Sigmoid colon (tissue), 4 donors: ENCODE data around the gene TCFL5.

ENCODE experiments used
- CTCF ChIP-seq, 4 experiments: fragments of 450-650 bp in 3 of 4; fragments of 200-600 bp in 1 of 4; IDR thresholded peaks; one replicate each; pipeline ENCODE4 v1.5.1; 2016 to 2019; ENCODE audit warnings: antibody characterized with exemption in 4 of 4, mild to moderate bottlenecking in 3 of 4, moderate library complexity in 2 of 4
- EP300 ChIP-seq, 4 donors: sonication (generic); formaldehyde crosslinking; IDR thresholded peaks; one replicate each; pipeline ENCODE4 v1.6.1; 2017; ENCODE audit warnings: antibody characterized with exemption in 4 of 4
- POLR2A ChIP-seq, 2 donors: fragments of 450-650 bp; IDR thresholded peaks; one replicate each; pipeline ENCODE4 v1.6.1; 2016; ENCODE audit warnings: antibody characterized with exemption in 2 of 2, mild to moderate bottlenecking in 2 of 2, moderate library complexity in 2 of 2

- TF ChIP-seq CTCF (IDR thresholded peaks at IDR 0.05) (no peak), POLR2A (IDR thresholded peaks at IDR 0.05) (no peak), EP300 (IDR thresholded peaks at IDR 0.05) (no peak)
Observed at GRCh38 chr20:62844182-62844581, 17.4 kb downstream of the TCFL5 start.
